Heart right ventricle (tissue), 16 donors: Measurements from ENCODE around the gene TAC4. TPM values are rescaled to one million over a fixed set of nuclear protein-coding genes. Genes with fewer than 3 reads are reported as not detected.
A peak's percentile ranks its signal among the peaks of the same experiment; 100 is the strongest.

ENCODE experiments used
- ATAC-seq, 8 donors: fragments of 200-7000 bp; cut with Tn5 transposase; one replicate each; pipeline ENCODE4 v1.9.1; 2020; ENCODE audit warnings: mild to moderate bottlenecking in 8 of 8, moderate library complexity in 8 of 8, moderate number of reproducible peaks in 1 of 8
- DNase-seq, 2 donors: peaks; one replicate each; pipeline ENCODE4 v3.0.0-alpha.2; 2020
- H3K27ac ChIP-seq, 10 donors: fragments of 200-600 bp; sonication (generic) in 2 of 10; one replicate each; pipeline versions ENCODE4 v1.5.0 to v1.8.0; 2020 to 2022; ENCODE audit warnings: mild to moderate bottlenecking in 3 of 10
- H3K27me3 ChIP-seq, 7 donors: fragments of 200-600 bp; one replicate each; pipeline ENCODE4 v1.8.0; 2021 to 2022; ENCODE audit warnings: mild to moderate bottlenecking in 2 of 7
- H3K36me3 ChIP-seq, 9 donors: fragments of 200-600 bp; sonication (generic) in 1 of 9; one replicate each; pipeline versions ENCODE4 v1.5.0 to v1.8.0; 2020 to 2022; ENCODE audit warnings: mild to moderate bottlenecking in 2 of 9
- H3K4me1 ChIP-seq, 9 donors: fragments of 200-600 bp; sonication (generic) in 1 of 9; one replicate each; pipeline versions ENCODE4 v1.5.0 to v1.8.0; 2020 to 2022; ENCODE audit warnings: mild to moderate bottlenecking in 4 of 9
- H3K4me3 ChIP-seq, 10 donors: fragments of 200-600 bp; sonication (generic) in 2 of 10; one replicate each; pipeline versions ENCODE4 v1.5.0 to v1.8.0; 2020 to 2022; ENCODE audit warnings: mild to moderate bottlenecking in 7 of 10, moderate library complexity in 2 of 10
- H3K9me3 ChIP-seq, 11 donors: fragments of 200-600 bp in 10 of 11; sonication (generic) in 2 of 11; one replicate each; pipeline versions ENCODE4 v1.5.0 to v1.8.0; 2013 to 2022; ENCODE audit warnings: mild to moderate bottlenecking in 2 of 11, control low read depth in 1 of 11, moderate library complexity in 1 of 11
- CTCF ChIP-seq, 9 donors: fragments of 200-600 bp; sonication (generic) in 2 of 9; IDR thresholded peaks; one replicate each; pipeline versions ENCODE4 v1.5.0 to v1.8.0; 2021 to 2022; ENCODE audit warnings: antibody characterized with exemption in 9 of 9, mild to moderate bottlenecking in 5 of 9, moderate library complexity in 1 of 9
- WGBS, 2 donors: extraction: QIAGEN DNeasy Blood & Tissue Kit; methylation state at CpG; one replicate each; pipeline ENCODE4 v1.1.7; 2013; ENCODE audit warnings: inconsistent platforms in 1 of 2; 5-methylcytosine and 5-hydroxymethylcytosine counted together
- intact Hi-C, 10 donors: fragments of 100-400 bp; cut with DNase I; formaldehyde crosslinking; loops; one replicate each; pipeline versions ENCODE4 v1.11.1 to v1.14.2; 2022
- polyA plus RNA-seq, 2 donors: library from polyadenylated mRNA; stranded (reverse); fragments of 200-250 nt; gene quantifications; one replicate each; pipeline ENCODE4 v1.2.3, GENCODE V29; 2013
- total RNA-seq, 10 donors: library from RNA; stranded (reverse); fragmentation: NEBNext Ultra II Directional in 3 of 10; extraction: Animal tissue kit (Norgen Biotek cat#: 25700) in 3 of 10; gene quantifications; one replicate each; pipeline versions ENCODE4 v1.2.1 to v1.2.4, GENCODE V29; 2021 to 2023
- donor health status: Arrhythmogenic right ventricular cardiomyopathy.
- donor health status: ischemic (EF 13 %, LVEDD 7.1; RV severe dilation, severe dysfunction).
- donor health status: healthy with polysubstance abuse.
- donor health status: DM: no; HTN: yes; CAD: no.
- donor health status: DM: no; HTN: no; CAD: no.
- donor health status: ischemic (EF 25% LVEDD 6.9; RV normal size, moderate dysfunction).
- donor health status: ischemic (EF 25% LVEDD 5.7; RV mildly dilated, moderate dysfunction).
- donor health status: healthy.
- donor health status: DM: yes; HTN: yes; CAD: no.
- donor health status: Ischemic cardiomyopathy.
- donor health status: ischemic (EF 35%, LVEDD 5.7; RV mildly dilated, moderate dysfunction).
- donor health status: nonischemic (EF 11% LVEDD 7.7; RV severe dilation, severe dysfunction).
- donor health status: DM: yes; HTN: yes; CAD: no.
- donor health status: PGD.
- donor health status: ischemic (EF 29% LVEDD 5.4; RV normal size, mild dysfunction).
- donor health status: nonischemic (EF 23%, LVEDD 6.1; RV moderate dilation, normal function).

The TAC4 gene
- total and polyA plus RNA-seq, 12 donors: 0.78 to 2.7 (median 0.94) TPM; not detected in 9

GRCh38 chr17:49845321-49845720 is 2.5 kb downstream of the TAC4 start:
- Histone ChIP-seq H3K27ac (peak overlapping the region; percentile 27 to 92 (median 82)), H3K27me3 (peaks cover 0 to under 1% (median 0%) of the 10 kb centered on the region in 7 donors), H3K4me1 (peaks cover 5 to 37% (median 30%) of the 10 kb centered on the region in 9 donors), H3K4me3 (peak overlapping the region in 4 of 10 donors; percentile 18 to 35 (median 30)), H3K36me3 (peaks cover 0 to 17% (median 0%) of the 10 kb centered on the region in 9 donors), H3K9me3 (no peaks in the 10 kb centered on the region)
- ATAC-seq: peak; percentile 85 to 94 (median 92)
- WGBS, 2 donors: 12 to 22% methylated on average over 3 of the region's 3 CpGs
- no peak for TF ChIP-seq CTCF (IDR thresholded peaks at IDR 0.05)
- peak; percentile 61 to 85 for DNase-seq
- intact Hi-C loops: loop anchor here in 4 of 10 donors (5.0 to 10.0 kb wide), 4 partner anchors 53 to 138 kb away; partner anchors contain the start of genes KAT7 (in 3 of the 4) and SLC35B1 (in 2 of the 4)

GRCh38 chr17:49843774-49844350 is 4.0 kb downstream of the TAC4 start:
- H3K36me3 ChIP-seq: peaks cover 0 to 17% (median 0%) of the 10 kb centered on the region in 9 donors
- intact Hi-C loops: loop anchor here in 1 of 10 donors (10.0 kb wide), 1 partner anchor 59 kb away; the partner anchor contains the start of gene KAT7
- H3K9me3 ChIP-seq: no peaks in the 10 kb centered on the region
- H3K27ac ChIP-seq: peak overlapping the region in 3 of 10 donors; percentile 85 to 91 (median 89)
- TF ChIP-seq CTCF (IDR thresholded peaks at IDR 0.05): peak in 5 of 9 donors; percentile 14 to 34 (median 29)
- no peak overlapping the region for H3K4me3 ChIP-seq
- no peak for ATAC-seq
- 83 to 89% methylated on average over 6 of the region's 6 CpGs for WGBS, 2 donors
- no peaks in the 10 kb centered on the region for H3K27me3 ChIP-seq
- no peak for DNase-seq
- peaks cover 8 to 44% (median 35%) of the 10 kb centered on the region in 9 donors for H3K4me1 ChIP-seq

GRCh38 chr17:49842846-49843245 is 5.0 kb downstream of the TAC4 start:
- Histone ChIP-seq H3K27me3 (no peaks in the 10 kb centered on the region), H3K36me3 (peaks cover 0 to 17% (median 0%) of the 10 kb centered on the region in 9 donors), H3K27ac (peak overlapping the region in 2 of 10 donors; percentile 6 to 91), H3K9me3 (no peaks in the 10 kb centered on the region), H3K4me3 (no peak overlapping the region), H3K4me1 (peaks cover 8 to 44% (median 33%) of the 10 kb centered on the region in 9 donors)
- WGBS, 2 donors: 90 to 91% methylated on average over 6 of the region's 6 CpGs
- intact Hi-C loops: loop anchor here in 1 of 10 donors (10.0 kb wide), 1 partner anchor 58 kb away; the partner anchor contains the start of gene KAT7
- TF ChIP-seq CTCF (IDR thresholded peaks at IDR 0.05): no peak
- DNase-seq: no peak
- ATAC-seq: no peak

GRCh38 chr17:49842371-49842770 is 5.5 kb downstream of the TAC4 start:
- H3K4me1 ChIP-seq: peaks cover 8 to 44% (median 32%) of the 10 kb centered on the region in 9 donors
- no peak overlapping the region for H3K27ac ChIP-seq
- no peaks in the 10 kb centered on the region for H3K9me3 ChIP-seq
- WGBS, 2 donors: 81 to 82% methylated on average over 3 of the region's 3 CpGs
- no peaks in the 10 kb centered on the region for H3K27me3 ChIP-seq
- no peak for TF ChIP-seq CTCF (IDR thresholded peaks at IDR 0.05)
- H3K36me3 ChIP-seq: peaks cover 0 to 17% (median 0%) of the 10 kb centered on the region in 9 donors
- DNase-seq (no peak), ATAC-seq (no peak)
- intact Hi-C loops: loop anchor here in 1 of 10 donors (10.0 kb wide), 1 partner anchor 58 kb away; the partner anchor contains the start of gene KAT7
- H3K4me3 ChIP-seq: no peak overlapping the region
